Activated CD4-positive, alpha-beta T cell treated with anti-CD3 and anti-CD28 coated beads for 24 hours (primary cell): ENCODE data around the gene TGFB1I1.
"Not testable (repeated sequence)": the region's sequence is repeated elsewhere in the genome, so short reads cannot be mapped to it uniquely, and the experiment has no call there.

Experiments used
- DNase-seq, 2 donors: peaks; one replicate each; pipeline ENCODE4 v3.0.0-alpha.2; 2020; ENCODE audit warnings: low read depth in 2 of 2

The TGFB1I1 gene

GRCh38 chr16:31517800-31518402 lies 45.9 kb downstream of the TGFB1I1 start:
- DNase-seq: no peak

GRCh38 chr16:31519759-31520431 lies 47.9 kb downstream of the TGFB1I1 start:
- DNase-seq: no peak

- no peak for DNase-seq
These were observed 49.4 kb downstream of the TGFB1I1 start for GRCh38 chr16:31521368-31521767.

- no peak for DNase-seq
These were observed 50.1 kb downstream of the TGFB1I1 start for GRCh38 chr16:31522071-31522470.

- not testable (repeated sequence) for DNase-seq
These were observed 51.8 kb downstream of the TGFB1I1 start for GRCh38 chr16:31523768-31524167.

- DNase-seq: no peak
These were observed 53.2 kb downstream of the TGFB1I1 start for GRCh38 chr16:31525113-31525512.
